Caco-2 (cell line): Measurements from ENCODE around the gene CCDC47. TPM values are rescaled to one million over a fixed set of nuclear protein-coding genes. Genes with fewer than 3 reads are reported as not detected.

Source experiments
- BruUV-seq: library from RNA; stranded (reverse); fragments of 400-500 nt; replicated peaks from 2 replicates; lab custom pipeline; 2021; lab: Mats Ljungman, UMichigan
- CTCF ChIA-PET: fragments of 300-600 bp; sonication (Branson Sonifier 250); formaldehyde crosslinking; loops from one replicate; lab custom pipeline; 2022; ENCODE audit warnings: antibody characterized with exemption; lab: Charles Lee
- POLR2A ChIA-PET: fragments of 300-600 bp; sonication (Branson Sonifier 250); formaldehyde crosslinking; loops from one replicate; lab custom pipeline; 2022; ENCODE audit warnings: antibody characterized with exemption; lab: Charles Lee
- DNase-seq, 2 experiments: peaks; one replicate each; pipeline versions ENCODE4 v3.0.0 to v3.0.0-alpha.2; 2020 to 2022
- H3K27me3 ChIP-seq: replicated peaks from 2 replicates; pipeline ENCODE4 v1.6.0; 2011; ENCODE audit warnings: low read length; ENCODE audit not compliant: control insufficient read depth, insufficient read depth
- H3K36me3 ChIP-seq: 2 replicates; pipeline ENCODE4 v1.5.1; 2011; ENCODE audit warnings: low read length; ENCODE audit not compliant: control insufficient read depth, insufficient read depth
- H3K4me1 ChIP-seq: fragments of 250-450 bp; sonication (Bioruptor Pico); 2 replicates; pipeline ENCODE4 v1.5.1; 2020; ENCODE audit warnings: mild to moderate bottlenecking
- H3K4me3 ChIP-seq: 2 replicates; pipeline ENCODE4 v1.5.1; 2011; ENCODE audit warnings: low read depth, mild to moderate bottlenecking, control low read depth, low read length
- H3K9me3 ChIP-seq: fragments of 250-450 bp; sonication (Bioruptor Pico); 2 replicates; pipeline ENCODE4 v1.5.1; 2020; ENCODE audit warnings: mild to moderate bottlenecking, moderate library complexity
- H3K27ac Mint-ChIP-seq: one replicate; pipeline ENCODE4 v1.8.0; 2022; ENCODE audit warnings: mixed read lengths; ENCODE audit not compliant: unreplicated experiment
- H3K27me3 Mint-ChIP-seq: one replicate; pipeline ENCODE4 v1.8.0; 2022; ENCODE audit warnings: mixed read lengths; ENCODE audit not compliant: insufficient read depth, unreplicated experiment
- H3K36me3 Mint-ChIP-seq: one replicate; pipeline ENCODE4 v1.8.0; 2022; ENCODE audit warnings: mild to moderate bottlenecking, mixed read lengths; ENCODE audit not compliant: insufficient read depth, unreplicated experiment
- H3K4me1 Mint-ChIP-seq: one replicate; pipeline ENCODE4 v1.8.0; 2022; ENCODE audit warnings: low read depth, mixed read lengths; ENCODE audit not compliant: unreplicated experiment
- H3K4me3 Mint-ChIP-seq: one replicate; pipeline ENCODE4 v1.8.0; 2022; ENCODE audit warnings: mild to moderate bottlenecking, moderate library complexity, mixed read lengths; ENCODE audit not compliant: unreplicated experiment
- H3K9me3 Mint-ChIP-seq: one replicate; pipeline ENCODE4 v1.8.0; 2022; ENCODE audit warnings: mixed read lengths; ENCODE audit not compliant: unreplicated experiment
- CTCF ChIP-seq, 2 experiments: fragments of 200-600 bp in 1 of 2; IDR thresholded peaks; 1 replicate in 1 of 2; 2 replicates in 1 of 2; pipeline versions ENCODE4 v1.5.1 to v1.8.0; 2011 to 2022; ENCODE audit warnings: antibody characterized with exemption in 1 of 2, control low read depth in 1 of 2, inconsistent platforms in 1 of 2, low read depth in 1 of 2, low read length in 1 of 2, mild to moderate bottlenecking in 1 of 2, moderate library complexity in 1 of 2; ENCODE audit not compliant: insufficient read depth in 1 of 2, severe bottlenecking in 1 of 2, unreplicated experiment in 1 of 2
- intact Hi-C: fragments of 100-400 bp; cut with micrococcal nuclease; formaldehyde crosslinking; loops from one replicate; pipeline ENCODE4 v1.10.0; 2022; ENCODE audit not compliant: unreplicated experiment
- total RNA-seq: library from RNA; stranded (reverse); gene quantifications from 2 replicates; pipeline ENCODE4 v1.2.3, GENCODE V29; 2022

CCDC47 gene
- total RNA-seq, 1 experiment from 2014 or later: 125 TPM

GRCh38 chr17:63716426-63716825 is 57.0 kb downstream of the CCDC47 start:
- Mint-ChIP-seq H3K36me3 (no peaks in the 10 kb centered on the region), H3K9me3 (no peaks in the 10 kb centered on the region), H3K4me3 (no peak overlapping the region), H3K4me1 (no peaks in the 10 kb centered on the region), H3K27ac (no peak overlapping the region), H3K27me3 (no peaks in the 10 kb centered on the region)
- TF ChIP-seq CTCF (IDR thresholded peaks at IDR 0.05; ENCODE audit: insufficient read depth in 1 of 2, low read depth in 1 of 2, low read length in 1 of 2, severe bottlenecking in 1 of 2, unreplicated experiment in 1 of 2): no peak
- ChIA-PET POLR2A (no interaction called here), CTCF (interaction anchor here (0.6 kb wide), 1 partner anchor 35 kb away, joined by 3 read pairs; no protein-coding TSS in a partner anchor)
- intact Hi-C loops: loop anchor here (10.0 kb wide), 1 partner anchor 1728 kb away; no protein-coding TSS in a partner anchor
- Histone ChIP-seq H3K36me3 (no peaks in the 10 kb centered on the region; the same call in 1 of the 2 replicates), H3K9me3 (no peaks in the 10 kb centered on the region), H3K4me1 (no peaks in the 10 kb centered on the region), H3K4me3 (no peak overlapping the region), H3K27me3 (no peaks in the 10 kb centered on the region)
- DNase-seq: no peak
- BruUV-seq: no TSS peak

- Histone ChIP-seq H3K36me3 (peaks cover 3% of the 10 kb centered on the region; the same call in 1 of the 2 replicates), H3K27me3 (no peaks in the 10 kb centered on the region), H3K4me3 (no peak overlapping the region), H3K4me1 (no peaks in the 10 kb centered on the region), H3K9me3 (no peaks in the 10 kb centered on the region)
- Mint-ChIP-seq H3K4me3 (no peak overlapping the region), H3K4me1 (no peaks in the 10 kb centered on the region), H3K9me3 (no peaks in the 10 kb centered on the region), H3K27me3 (no peaks in the 10 kb centered on the region), H3K27ac (no peak overlapping the region), H3K36me3 (no peaks in the 10 kb centered on the region)
- no TSS peak for BruUV-seq
- DNase-seq: no peak
- no peak for TF ChIP-seq CTCF (IDR thresholded peaks at IDR 0.05; ENCODE audit: insufficient read depth in 1 of 2, low read depth in 1 of 2, low read length in 1 of 2, severe bottlenecking in 1 of 2, unreplicated experiment in 1 of 2)
- ChIA-PET CTCF (interaction anchor here (0.6 kb wide), 1 partner anchor 145 kb away, joined by 3 read pairs; no protein-coding TSS in a partner anchor), POLR2A (no interaction called here)
- intact Hi-C loops: loop anchor here (10.0 kb wide), 1 partner anchor 1730 kb away; no protein-coding TSS in a partner anchor
Measured at GRCh38 chr17:63714550-63715277, 58.7 kb downstream of the CCDC47 start.

GRCh38 chr17:63709110-63709509 is 64.3 kb downstream of the CCDC47 start:
- TF ChIP-seq CTCF (IDR thresholded peaks at IDR 0.05; ENCODE audit: insufficient read depth in 1 of 2, low read depth in 1 of 2, low read length in 1 of 2, severe bottlenecking in 1 of 2, unreplicated experiment in 1 of 2): no peak

More at GRCh38 chr17:63709110-63709509, 64.3 kb downstream of the CCDC47 start:
- intact Hi-C loops: no loop called here
- Mint-ChIP-seq H3K27me3 (no peaks in the 10 kb centered on the region), H3K4me3 (no peak overlapping the region), H3K9me3 (no peaks in the 10 kb centered on the region), H3K27ac (no peak overlapping the region), H3K4me1 (no peaks in the 10 kb centered on the region), H3K36me3 (peaks cover 8% of the 10 kb centered on the region)
- Histone ChIP-seq H3K9me3 (no peaks in the 10 kb centered on the region), H3K4me1 (no peaks in the 10 kb centered on the region), H3K36me3 (peaks cover 3% of the 10 kb centered on the region; the same call in 1 of the 2 replicates), H3K27me3 (no peaks in the 10 kb centered on the region), H3K4me3 (no peak overlapping the region)
- no peak for DNase-seq
- ChIA-PET CTCF (interaction anchor here (0.7 kb wide), 2 partner anchors 222 to 243 kb away, joined by 4 read pairs; no protein-coding TSS in a partner anchor), POLR2A (interaction anchor here (0.6 kb wide), 1 partner anchor 65 kb away, joined by 3 read pairs; the partner anchor contains the start of gene CCDC47)
- no TSS peak for BruUV-seq
